Liver (tissue), 9 donors: ENCODE results near the gene SYT15. TPM values are rescaled to one million over a fixed set of nuclear protein-coding genes. Genes with fewer than 3 reads are reported as not detected.

Source experiments
- DNase-seq: peaks from one replicate; pipeline ENCODE4 v3.0.0-alpha.2; 2017; ENCODE audit warnings: low spot score
- H3K27ac ChIP-seq, 2 donors: one replicate each; pipeline ENCODE4 v1.7.0; 2013; ENCODE audit warnings: inconsistent platforms in 2 of 2, low read length in 2 of 2, control low read depth in 1 of 2, low read depth in 1 of 2, mild to moderate bottlenecking in 1 of 2
- H3K27me3 ChIP-seq, 4 donors: one replicate each; pipeline versions ENCODE4 v1.6.1 to v1.7.0; 2013; ENCODE audit warnings: low read length in 3 of 4, inconsistent platforms in 1 of 4, mild to moderate bottlenecking in 1 of 4, moderate library complexity in 1 of 4; ENCODE audit not compliant: control insufficient read depth in 4 of 4, insufficient read depth in 4 of 4
- H3K36me3 ChIP-seq, 4 donors: one replicate each; pipeline versions ENCODE4 v1.6.1 to v1.7.0; 2013; ENCODE audit warnings: low read length in 3 of 4, mild to moderate bottlenecking in 3 of 4, low read depth in 1 of 4, moderate library complexity in 1 of 4; ENCODE audit not compliant: control insufficient read depth in 4 of 4, insufficient read depth in 3 of 4
- H3K4me1 ChIP-seq, 4 donors: one replicate each; pipeline versions ENCODE4 v1.6.1 to v1.7.0; 2013; ENCODE audit warnings: low read length in 3 of 4, mild to moderate bottlenecking in 3 of 4, moderate library complexity in 1 of 4; ENCODE audit not compliant: control insufficient read depth in 4 of 4, insufficient read depth in 4 of 4
- H3K4me3 ChIP-seq, 3 donors: one replicate each; pipeline versions ENCODE4 v1.6.1 to v1.7.0; 2013; ENCODE audit warnings: low read length in 3 of 3, control low read depth in 1 of 3, low read depth in 1 of 3, mild to moderate bottlenecking in 1 of 3
- H3K9ac ChIP-seq, 2 donors: one replicate each; pipeline ENCODE4 v1.7.0; 2013; ENCODE audit warnings: low read length in 2 of 2, mild to moderate bottlenecking in 2 of 2, moderate library complexity in 2 of 2, control low read depth in 1 of 2, low read depth in 1 of 2
- H3K9me3 ChIP-seq, 4 donors: one replicate each; pipeline versions ENCODE4 v1.6.1 to v1.7.0; 2013; ENCODE audit warnings: low read length in 3 of 4; ENCODE audit not compliant: control insufficient read depth in 4 of 4
- ATF3 ChIP-seq: IDR thresholded peaks from 2 replicates; pipeline ENCODE4 v1.6.1; 2016; ENCODE audit warnings: antibody characterized with exemption
- CTCF ChIP-seq: fragments of 150-350 bp; IDR thresholded peaks from 2 replicates; pipeline ENCODE4 v1.5.1; 2017; ENCODE audit warnings: improper control_type of control experiment, low read depth, low read length; ENCODE audit not compliant: missing input control
- EGR1 ChIP-seq, 2 donors: IDR thresholded peaks; 2 replicates each; pipeline ENCODE4 v1.6.1; 2016 to 2018; ENCODE audit warnings: antibody characterized with exemption in 2 of 2, low read depth in 2 of 2
- FOXA1 ChIP-seq: IDR thresholded peaks from 2 replicates; pipeline ENCODE4 v1.6.1; 2016; ENCODE audit warnings: antibody characterized with exemption
- FOXA2 ChIP-seq: IDR thresholded peaks from 2 replicates; pipeline ENCODE4 v1.6.1; 2016; ENCODE audit warnings: antibody characterized with exemption
- GABPA ChIP-seq, 2 donors: IDR thresholded peaks in 1 of 2; conservative IDR thresholded peaks in 1 of 2; 2 replicates each; pipeline ENCODE4 v1.6.1; 2016; ENCODE audit warnings: antibody characterized with exemption in 2 of 2, mild to moderate bottlenecking in 1 of 2, moderate library complexity in 1 of 2
- HNF4A ChIP-seq, 2 donors: conservative IDR thresholded peaks; 2 replicates each; pipeline ENCODE4 v1.6.1; 2016; ENCODE audit warnings: antibody characterized with exemption in 2 of 2, mild to moderate bottlenecking in 2 of 2
- HNF4G ChIP-seq: IDR thresholded peaks from 2 replicates; pipeline ENCODE4 v1.6.1; 2016; ENCODE audit warnings: antibody characterized with exemption
- JUND ChIP-seq, 2 donors: IDR thresholded peaks; 2 replicates each; pipeline ENCODE4 v1.6.1; 2016; ENCODE audit warnings: antibody characterized with exemption in 2 of 2
- MAX ChIP-seq: IDR thresholded peaks from 2 replicates; pipeline ENCODE4 v1.6.1; 2016; ENCODE audit warnings: antibody characterized with exemption
- NR2F2 ChIP-seq: IDR thresholded peaks from 2 replicates; pipeline ENCODE4 v1.6.1; 2016; ENCODE audit warnings: antibody characterized with exemption
- RAD21 ChIP-seq, 2 donors: IDR thresholded peaks; 2 replicates each; pipeline ENCODE4 v1.6.1; 2016; ENCODE audit warnings: antibody characterized with exemption in 2 of 2, mild to moderate bottlenecking in 2 of 2
- SP1 ChIP-seq: IDR thresholded peaks from 2 replicates; pipeline ENCODE4 v1.6.1; 2018; ENCODE audit warnings: antibody characterized with exemption, mild to moderate bottlenecking
- TAF1 ChIP-seq: conservative IDR thresholded peaks from 2 replicates; pipeline ENCODE4 v1.6.1; 2016; ENCODE audit warnings: antibody characterized with exemption, mild to moderate bottlenecking
- YY1 ChIP-seq: IDR thresholded peaks from 2 replicates; pipeline ENCODE4 v1.6.1; 2016; ENCODE audit warnings: antibody characterized with exemption, mild to moderate bottlenecking
- ZBTB33 ChIP-seq: IDR thresholded peaks from 2 replicates; pipeline ENCODE4 v1.6.1; 2016; ENCODE audit warnings: antibody characterized with exemption
- WGBS: extraction: QIAGEN DNeasy Blood & Tissue Kit; methylation state at CpG from one replicate; pipeline ENCODE4 v1.1.7; 2013; 5-methylcytosine and 5-hydroxymethylcytosine counted together
- polyA plus RNA-seq, 2 donors: library from polyadenylated mRNA; stranded (reverse) in 1 of 2; unstranded in 1 of 2; fragments of 200-250 nt in 1 of 2; fragments of >200 nt in 1 of 2; fragmentation: Nextera tagmentation in 1 of 2; extraction: Ambion mirVana in 1 of 2; gene quantifications; one replicate each; pipeline versions ENCODE4 v1.2.1 to v1.2.3, GENCODE V29; 2013 to 2015
- total RNA-seq, 2 donors: library from RNA; depleted of rRNA; stranded (reverse); fragments of >200 nt; gene quantifications; one replicate each; pipeline ENCODE4 v1.2.3, GENCODE V29; 2014
- TF ChIP-seq, protein P1 (sequence below): IDR thresholded peaks from 2 replicates; pipeline ENCODE4 v1.6.1; 2016; ENCODE audit warnings: antibody characterized with exemption, mild to moderate bottlenecking
- donor health status: healthy.
- donor health status: healthy.
- donor health status: healthy.
- donor health status: healthy.
- donor health status: healthy.

SYT15 gene
- total and polyA plus RNA-seq, 4 donors = 0.35 to 1.8 (median 0.78) TPM

DNA sequence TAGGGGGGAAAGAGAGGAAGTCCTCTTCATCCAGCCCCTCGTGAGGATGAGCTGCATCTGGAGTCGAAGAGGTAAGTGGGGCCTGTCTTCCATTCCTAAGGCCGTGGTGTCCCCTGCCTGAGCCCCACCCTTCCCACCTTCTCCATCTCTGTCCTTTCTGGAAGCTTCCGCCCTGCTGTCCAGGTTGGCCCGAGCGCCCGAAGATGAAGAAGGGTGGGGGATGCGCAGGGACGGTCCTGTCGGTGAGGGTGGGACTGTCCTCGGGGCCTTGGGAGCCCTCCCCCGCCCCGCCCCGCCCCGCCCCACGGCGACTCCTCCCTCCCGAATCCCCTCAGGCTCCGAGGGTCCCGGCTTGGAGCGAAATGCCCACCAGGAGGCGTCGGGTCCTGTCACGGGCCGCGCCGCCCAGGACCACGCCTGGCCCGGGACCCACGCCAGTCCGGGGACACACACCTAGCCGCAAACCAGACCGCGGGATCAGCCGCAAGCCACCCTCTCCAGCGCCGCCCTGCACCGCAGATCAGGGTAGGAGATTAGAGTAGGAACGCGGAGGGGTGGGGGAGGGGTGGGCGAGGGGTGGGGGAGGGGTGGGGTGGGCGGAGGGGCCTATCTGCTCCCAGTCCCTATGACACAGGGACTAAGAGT, 37.8 kb upstream of the SYT15 start (continued):
- TF ChIP-seq EGR1 (IDR thresholded peaks at IDR 0.05; ENCODE audit: low read depth in 2 of 2) = no peak
- no peak for TF ChIP-seq HNF4A (conservative IDR thresholded peaks at IDR 0.05)

DNA sequence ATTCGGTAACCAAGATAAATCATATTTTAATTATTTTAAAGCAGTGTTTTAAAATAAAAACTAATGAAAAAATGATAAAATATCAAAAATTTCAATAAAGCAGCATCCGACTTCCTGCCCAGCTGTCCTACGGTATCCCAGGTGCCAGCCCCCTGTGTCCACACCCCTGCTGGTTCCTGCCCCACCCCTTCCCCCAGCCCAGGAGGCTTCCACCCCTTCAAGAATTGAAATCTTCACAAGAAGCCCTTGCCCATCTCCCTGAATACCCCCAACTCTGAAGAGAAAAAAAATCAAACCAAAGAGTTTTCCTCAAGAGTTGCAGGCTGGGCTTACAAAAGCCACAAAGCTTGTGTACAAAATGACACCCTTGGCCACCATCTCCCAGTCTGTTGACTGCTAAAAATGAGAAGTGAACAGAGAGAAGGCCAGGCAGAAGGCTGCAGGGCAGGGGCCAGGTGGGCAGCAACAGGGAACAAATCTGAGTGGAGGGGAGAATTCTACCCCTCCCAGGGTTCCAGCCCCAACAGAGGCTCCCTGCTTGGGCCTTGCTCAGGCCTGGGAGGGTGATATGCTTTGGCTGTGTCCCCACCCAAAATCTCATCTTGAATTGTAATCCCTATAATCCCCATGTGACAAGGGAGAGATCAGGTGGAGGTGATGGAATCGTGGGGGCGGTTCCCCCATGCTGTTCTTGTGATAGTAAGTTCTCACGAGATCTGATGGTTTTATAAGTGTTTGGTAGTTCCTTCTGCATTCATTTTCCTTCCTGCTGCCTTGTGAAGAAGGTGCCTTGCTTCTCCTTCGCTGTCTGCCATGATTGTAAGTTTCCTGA, 37.0 kb upstream of the SYT15 start:
- no peak overlapping the region for H3K4me3 ChIP-seq
- H3K36me3 ChIP-seq = no peaks in the 10 kb centered on the region
- H3K9ac ChIP-seq = no peak overlapping the region
- TF ChIP-seq YY1 (no peak), RAD21 (IDR thresholded peaks at IDR 0.05) (no peak), FOXA2 (no peak), CTCF (no peak), JUND (IDR thresholded peaks at IDR 0.05) (no peak), NR2F2 (no peak), MAX (no peak), HNF4G (no peak), TAF1 (no peak), HNF4A (conservative IDR thresholded peaks at IDR 0.05) (no peak), GABPA (IDR thresholded peaks at IDR 0.05 in 1 of 2, conservative IDR thresholded peaks at IDR 0.05 in 1 of 2) (no peak), FOXA1 (no peak), ATF3 (no peak), SP1 (no peak)
- H3K27ac ChIP-seq = no peak overlapping the region
- DNase-seq = no peak
- H3K4me1 ChIP-seq = peaks cover 0 to 2% (median 0%) of the 10 kb centered on the region in 4 donors
- WGBS = 87% methylated on average over 7 of the region's 7 CpGs
- H3K9me3 ChIP-seq = no peaks in the 10 kb centered on the region
- H3K27me3 ChIP-seq = peaks cover 0 to 3% (median 0%) of the 10 kb centered on the region in 4 donors

- WGBS = 84% methylated on average over 7 of the region's 7 CpGs
- Histone ChIP-seq H3K9me3 (no peaks in the 10 kb centered on the region), H3K36me3 (no peaks in the 10 kb centered on the region), H3K4me3 (no peak overlapping the region), H3K27me3 (no peaks in the 10 kb centered on the region), H3K4me1 (peaks cover 0 to 2% (median 0%) of the 10 kb centered on the region in 4 donors), H3K9ac (no peak overlapping the region), H3K27ac (no peak overlapping the region)
- DNase-seq = no peak
- TF ChIP-seq JUND (IDR thresholded peaks at IDR 0.05) (no peak), ZBTB33 (no peak), TAF1 (no peak), YY1 (no peak), NR2F2 (no peak), HNF4G (no peak)
- TF ChIP-seq, protein P1, sequence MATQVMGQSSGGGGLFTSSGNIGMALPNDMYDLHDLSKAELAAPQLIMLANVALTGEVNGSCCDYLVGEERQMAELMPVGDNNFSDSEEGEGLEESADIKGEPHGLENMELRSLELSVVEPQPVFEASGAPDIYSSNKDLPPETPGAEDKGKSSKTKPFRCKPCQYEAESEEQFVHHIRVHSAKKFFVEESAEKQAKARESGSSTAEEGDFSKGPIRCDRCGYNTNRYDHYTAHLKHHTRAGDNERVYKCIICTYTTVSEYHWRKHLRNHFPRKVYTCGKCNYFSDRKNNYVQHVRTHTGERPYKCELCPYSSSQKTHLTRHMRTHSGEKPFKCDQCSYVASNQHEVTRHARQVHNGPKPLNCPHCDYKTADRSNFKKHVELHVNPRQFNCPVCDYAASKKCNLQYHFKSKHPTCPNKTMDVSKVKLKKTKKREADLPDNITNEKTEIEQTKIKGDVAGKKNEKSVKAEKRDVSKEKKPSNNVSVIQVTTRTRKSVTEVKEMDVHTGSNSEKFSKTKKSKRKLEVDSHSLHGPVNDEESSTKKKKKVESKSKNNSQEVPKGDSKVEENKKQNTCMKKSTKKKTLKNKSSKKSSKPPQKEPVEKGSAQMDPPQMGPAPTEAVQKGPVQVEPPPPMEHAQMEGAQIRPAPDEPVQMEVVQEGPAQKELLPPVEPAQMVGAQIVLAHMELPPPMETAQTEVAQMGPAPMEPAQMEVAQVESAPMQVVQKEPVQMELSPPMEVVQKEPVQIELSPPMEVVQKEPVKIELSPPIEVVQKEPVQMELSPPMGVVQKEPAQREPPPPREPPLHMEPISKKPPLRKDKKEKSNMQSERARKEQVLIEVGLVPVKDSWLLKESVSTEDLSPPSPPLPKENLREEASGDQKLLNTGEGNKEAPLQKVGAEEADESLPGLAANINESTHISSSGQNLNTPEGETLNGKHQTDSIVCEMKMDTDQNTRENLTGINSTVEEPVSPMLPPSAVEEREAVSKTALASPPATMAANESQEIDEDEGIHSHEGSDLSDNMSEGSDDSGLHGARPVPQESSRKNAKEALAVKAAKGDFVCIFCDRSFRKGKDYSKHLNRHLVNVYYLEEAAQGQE = no peak
Measured at GRCh38 chr10:46542567-46543465, 36.1 kb upstream of the SYT15 start.
